Right cardiac atrium (tissue), 5 donors: ENCODE measurements around the gene ARPC5. TPM values are rescaled to one million over a fixed set of nuclear protein-coding genes. Genes with fewer than 3 reads are reported as not detected.
"Not testable (repeated sequence)": the region's sequence is repeated elsewhere in the genome, so short reads cannot be mapped to it uniquely, and the experiment has no call there.

Experiments used
- ATAC-seq, 2 donors: fragments of 200-7000 bp; cut with Tn5 transposase; one replicate each; pipeline versions ENCODE4 v1.8.0 to v1.9.1; 2020; ENCODE audit warnings: moderate library complexity in 2 of 2, mild to moderate bottlenecking in 1 of 2
- DNase-seq, 3 donors: peaks; one replicate each; pipeline ENCODE4 v3.0.0-alpha.2; 2020
- H3K27ac ChIP-seq: one replicate; pipeline ENCODE4 v1.5.1; 2013; ENCODE audit warnings: mild to moderate bottlenecking, low read length, control low read depth, moderate library complexity
- H3K27me3 ChIP-seq: one replicate; pipeline ENCODE4 v1.6.1; 2013; ENCODE audit not compliant: control insufficient read depth, insufficient read depth
- H3K4me1 ChIP-seq: one replicate; pipeline ENCODE4 v1.6.1; 2013; ENCODE audit warnings: low read length; ENCODE audit not compliant: control insufficient read depth, insufficient read depth
- H3K4me3 ChIP-seq: one replicate; pipeline ENCODE4 v1.5.1; 2013; ENCODE audit warnings: low read length, control low read depth
- H3K9me3 ChIP-seq: one replicate; pipeline ENCODE4 v1.6.1; 2013; ENCODE audit warnings: low read length; ENCODE audit not compliant: control insufficient read depth
- WGBS: extraction: QIAGEN DNeasy Blood & Tissue Kit; methylation state at CpG from one replicate; pipeline ENCODE4 v1.1.7; 2013; 5-methylcytosine and 5-hydroxymethylcytosine counted together
- intact Hi-C, 4 donors: fragments of 100-400 bp; cut with DNase I; formaldehyde crosslinking; loops; one replicate each; pipeline versions ENCODE4 v1.11.0 to v1.14.0; 2022 to 2023
- long read RNA-seq, 4 donors: library from polyadenylated mRNA; unstranded; transcript quantifications; one replicate each; pipeline ENCODE4 v2.0.0, GENCODE V29; 2020 to 2021
- polyA plus RNA-seq: library from polyadenylated mRNA; stranded (reverse); fragments of 200-250 nt; gene quantifications from one replicate; pipeline ENCODE4 v1.2.3, GENCODE V29; 2013
- total RNA-seq, 4 donors: library from RNA; stranded (reverse); fragmentation: NEBNext Ultra II Directional; extraction: Animal tissue kit (Norgen Biotek cat#: 25700); gene quantifications; one replicate each; pipeline ENCODE4 v1.2.1, GENCODE V29; 2021
- donor health status: healthy with polysubstance abuse.
- donor health status: DM: no; HTN: yes; CAD: no.
- donor health status: DM: no; HTN: no; CAD: no.
- donor health status: DM: no; HTN: yes; CAD: no; lungs with severe emphysema.
- donor health status: DM: yes; HTN: yes; CAD: no.

The ARPC5 gene
- total RNA-seq: 10 to 100 TPM; 36.5 to 74.7 (median 52.4) TPM
- 41.1 TPM for polyA plus RNA-seq
- long read RNA-seq, donor 1, full-length matches to known transcripts: 98 of 104 reads
- long read RNA-seq, donor 1, partial matches to known transcripts: 6 of 104 reads
- long read RNA-seq, donor 1, other reads (novel, unspliced or antisense): 0 of 104 reads
- long read RNA-seq, donor 2, full-length matches to known transcripts: 36 of 42 reads
- long read RNA-seq, donor 2, partial matches to known transcripts: 3 of 42 reads
- long read RNA-seq, donor 2, other reads (novel, unspliced or antisense): 3 of 42 reads
- long read RNA-seq, donor 3, full-length matches to known transcripts: 306 of 362 reads
- long read RNA-seq, donor 3, partial matches to known transcripts: 52 of 362 reads
- long read RNA-seq, donor 3, other reads (novel, unspliced or antisense): 4 of 362 reads
- long read RNA-seq, donor 4, full-length matches to known transcripts: 22 of 28 reads
- long read RNA-seq, donor 4, partial matches to known transcripts: 5 of 28 reads
- long read RNA-seq, donor 4, other reads (novel, unspliced or antisense): 1 of 28 reads

- ATAC-seq (peak; percentile 98), DNase-seq (peak; percentile 98 to 99 (median 99))
- Histone ChIP-seq H3K4me1 (peaks cover 2% of the 10 kb centered on the region), H3K27me3 (no peaks in the 10 kb centered on the region), H3K9me3 (no peaks in the 10 kb centered on the region), H3K4me3 (peak within 1 kb of the TSS; percentile 77), H3K27ac (peak within 1 kb of the TSS; percentile 93)
- intact Hi-C loops: loop anchor here in 1 of 4 donors (10.0 kb wide), 1 partner anchor 161 kb away; the partner anchor contains the start of gene SMG7
- WGBS: under 1% methylated on average over 65 of the region's 65 CpGs
Observed at GRCh38 chr1:183635606-183636333, at the start of gene ARPC5. Gene ARPC5, minus strand, starts transcription at chr1:183635783. Its CDS starts 124 bp downstream, at chr1:183635659.

GRCh38 chr1:183685112-183685713, 49.6 kb upstream of the ARPC5 start:
- Histone ChIP-seq H3K27me3 (no peaks in the 10 kb centered on the region), H3K4me1 (no peaks in the 10 kb centered on the region), H3K27ac (no peak overlapping the region), H3K4me3 (no peak overlapping the region), H3K9me3 (no peaks in the 10 kb centered on the region)
- 19% methylated on average over 3 of the region's 3 CpGs for WGBS
- ATAC-seq (peak; percentile 57 to 66), DNase-seq (no peak)
- intact Hi-C loops: loop anchor here in 1 of 4 donors (5.0 kb wide), 1 partner anchor 33 kb away; the partner anchor contains the start of gene APOBEC4

GRCh38 chr1:183679363-183679762, 43.8 kb upstream of the ARPC5 start:
- 96% methylated on average over 4 of the region's 4 CpGs for WGBS
- H3K4me1 ChIP-seq, H3K9me3 ChIP-seq, H3K27ac ChIP-seq, intact Hi-C loops, H3K4me3 ChIP-seq, ATAC-seq, DNase-seq, H3K27me3 ChIP-seq: not testable (repeated sequence)

GRCh38 chr1:183678819-183679218, 43.2 kb upstream of the ARPC5 start:
- 76% methylated on average over 3 of the region's 3 CpGs for WGBS
- Histone ChIP-seq H3K27ac (no peak overlapping the region), H3K9me3 (no peaks in the 10 kb centered on the region), H3K4me3 (no peak overlapping the region), H3K4me1 (peaks cover 1% of the 10 kb centered on the region), H3K27me3 (no peaks in the 10 kb centered on the region)
- no peak for DNase-seq
- peak in 1 of 2 donors; percentile 40 for ATAC-seq
- intact Hi-C loops: no loop called here

GRCh38 chr1:183676586-183677189, 41.1 kb upstream of the ARPC5 start:
- H3K9me3 ChIP-seq: no peaks in the 10 kb centered on the region
- H3K4me3 ChIP-seq: no peak overlapping the region
- peaks cover 1% of the 10 kb centered on the region for H3K4me1 ChIP-seq
- DNase-seq (peak in 2 of 3 donors; percentile 19 to 30), ATAC-seq (peak in 1 of 2 donors; percentile 59)
- no peaks in the 10 kb centered on the region for H3K27me3 ChIP-seq
- intact Hi-C loops: no loop called here
- H3K27ac ChIP-seq: no peak overlapping the region
- WGBS: 56% methylated on average over 2 of the region's 2 CpGs

GRCh38 chr1:183675883-183676585, 40.5 kb upstream of the ARPC5 start:
- H3K4me1 ChIP-seq: peaks cover 1% of the 10 kb centered on the region
- H3K9me3 ChIP-seq: no peaks in the 10 kb centered on the region
- WGBS: 91% methylated on average over 3 of the region's 3 CpGs
- no peak overlapping the region for H3K27ac ChIP-seq
- H3K4me3 ChIP-seq: no peak overlapping the region
- DNase-seq: peak in 1 of 3 donors; percentile 14
- intact Hi-C loops: no loop called here
- no peak for ATAC-seq
- no peaks in the 10 kb centered on the region for H3K27me3 ChIP-seq

- no peak for DNase-seq
- intact Hi-C loops: no loop called here
Observed at GRCh38 chr1:183675381-183675780, 39.8 kb upstream of the ARPC5 start.

GRCh38 chr1:183674886-183675285, 39.3 kb upstream of the ARPC5 start:
- no peak overlapping the region for H3K27ac ChIP-seq
- H3K4me1 ChIP-seq: peaks cover 1% of the 10 kb centered on the region
- no peak for DNase-seq
- 59% methylated on average over 2 of the region's 2 CpGs for WGBS
- no peaks in the 10 kb centered on the region for H3K9me3 ChIP-seq
- ATAC-seq: no peak
- no peak overlapping the region for H3K4me3 ChIP-seq
- H3K27me3 ChIP-seq: no peaks in the 10 kb centered on the region
- intact Hi-C loops: no loop called here

More at GRCh38 chr1:183675381-183675780, 39.8 kb upstream of the ARPC5 start:
- ATAC-seq: no peak
- Histone ChIP-seq H3K9me3 (no peaks in the 10 kb centered on the region), H3K27me3 (no peaks in the 10 kb centered on the region), H3K4me3 (no peak overlapping the region), H3K4me1 (peaks cover 1% of the 10 kb centered on the region), H3K27ac (no peak overlapping the region)

GRCh38 chr1:183674339-183674738, 38.8 kb upstream of the ARPC5 start:
- H3K9me3 ChIP-seq: no peaks in the 10 kb centered on the region
- peaks cover 1% of the 10 kb centered on the region for H3K4me1 ChIP-seq
- 34% methylated on average over 1 of the region's 1 CpG for WGBS
- no peak overlapping the region for H3K4me3 ChIP-seq
- DNase-seq (no peak), ATAC-seq (peak; percentile 29 to 45)
- H3K27me3 ChIP-seq: no peaks in the 10 kb centered on the region
- intact Hi-C loops: no loop called here
- no peak overlapping the region for H3K27ac ChIP-seq
